Retinal pigment epithelial cell (primary cell): ENCODE results near the gene FBXW4.

Experiments used
- DNase-seq: peaks from one replicate; pipeline ENCODE4 v3.0.0-alpha.2; 2010; ENCODE audit warnings: low read depth
- H3K4me3 ChIP-seq: 2 replicates; pipeline ENCODE4 v1.5.1; 2011; ENCODE audit warnings: mild to moderate bottlenecking, low read length, control low read depth, moderate library complexity
- CTCF ChIP-seq: conservative IDR thresholded peaks from 2 replicates; pipeline ENCODE4 v1.5.1; 2011; ENCODE audit warnings: low read depth, low read length, control low read depth, inconsistent platforms

The FBXW4 gene

GRCh38 chr10:101658975-101659374 is 36.0 kb downstream of the FBXW4 start:
- no peak for TF ChIP-seq CTCF
- DNase-seq, result no peak
- no peak overlapping the region for H3K4me3 ChIP-seq

- no peak for TF ChIP-seq CTCF
- H3K4me3 ChIP-seq, result no peak overlapping the region
- DNase-seq, result no peak
Measured at GRCh38 chr10:101656890-101657289, 38.1 kb downstream of the FBXW4 start.

GRCh38 chr10:101655570-101655969 is 39.4 kb downstream of the FBXW4 start:
- H3K4me3 ChIP-seq, result no peak overlapping the region
- no peak for TF ChIP-seq CTCF
- DNase-seq, result no peak

- no peak for DNase-seq
- TF ChIP-seq CTCF, result no peak
- no peak overlapping the region for H3K4me3 ChIP-seq
Measured at GRCh38 chr10:101653536-101653935, 41.4 kb downstream of the FBXW4 start.

GRCh38 chr10:101651336-101651735 is 43.6 kb downstream of the FBXW4 start:
- no peak overlapping the region for H3K4me3 ChIP-seq
- DNase-seq, result no peak
- TF ChIP-seq CTCF, result no peak

- no peak for DNase-seq
- H3K4me3 ChIP-seq, result no peak overlapping the region
- no peak for TF ChIP-seq CTCF
Measured at GRCh38 chr10:101650863-101651262, 44.1 kb downstream of the FBXW4 start.

- no peak for TF ChIP-seq CTCF
- H3K4me3 ChIP-seq, result no peak overlapping the region
- no peak for DNase-seq
Measured at GRCh38 chr10:101649525-101650085, 45.4 kb downstream of the FBXW4 start.
